Globus pallidus (tissue), 1 donor: Measurements from ENCODE around the gene KCNK18.

Experiments
- DNase-seq: peaks from one replicate; pipeline ENCODE4 v3.0.0-alpha.2; 2015; ENCODE audit warnings: low spot score

KCNK18 gene

DNA sequence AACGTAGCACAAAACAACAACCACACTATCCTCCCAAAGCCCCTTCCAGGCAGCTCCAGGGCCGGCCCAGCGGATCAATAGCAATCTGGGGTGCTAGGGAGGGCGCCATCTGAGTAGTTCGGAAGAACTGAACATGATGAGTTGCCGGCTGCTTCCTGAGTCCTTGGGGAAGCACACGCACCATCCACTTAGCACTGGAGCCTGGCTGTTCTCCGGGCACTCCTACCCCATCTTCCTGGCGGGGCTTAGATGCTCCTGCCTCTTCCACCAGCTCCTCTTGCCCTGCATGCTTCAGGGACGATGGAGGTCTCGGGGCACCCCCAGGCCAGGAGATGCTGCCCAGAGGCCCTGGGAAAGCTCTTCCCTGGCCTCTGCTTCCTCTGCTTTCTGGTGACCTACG, at the start of gene KCNK18:
Gene KCNK18, plus strand, starts transcription at position 301 of the 400 bp plus-strand sequence. Its CDS starts 0 bp downstream, at position 301.
- no peak for DNase-seq

DNA sequence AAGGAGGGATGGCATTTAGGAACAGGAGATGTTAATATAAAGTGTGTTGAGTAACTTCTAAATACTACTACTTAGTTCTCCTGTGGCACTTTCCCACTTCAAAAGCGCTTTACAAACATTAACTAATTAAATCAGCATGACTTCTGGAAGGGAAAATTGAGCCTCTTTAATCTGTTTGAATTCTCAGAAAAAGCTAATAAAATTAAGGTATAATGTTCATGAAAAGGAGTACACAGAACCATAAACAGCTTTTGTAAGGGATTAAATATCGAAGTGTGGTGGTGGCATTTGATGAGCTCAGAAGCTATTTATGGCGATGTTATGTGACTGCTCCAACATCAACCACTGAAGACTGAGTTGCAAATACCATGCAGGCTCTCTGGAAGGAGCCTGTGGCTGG, 49.0 kb upstream of the KCNK18 start:
- no peak for DNase-seq

DNA sequence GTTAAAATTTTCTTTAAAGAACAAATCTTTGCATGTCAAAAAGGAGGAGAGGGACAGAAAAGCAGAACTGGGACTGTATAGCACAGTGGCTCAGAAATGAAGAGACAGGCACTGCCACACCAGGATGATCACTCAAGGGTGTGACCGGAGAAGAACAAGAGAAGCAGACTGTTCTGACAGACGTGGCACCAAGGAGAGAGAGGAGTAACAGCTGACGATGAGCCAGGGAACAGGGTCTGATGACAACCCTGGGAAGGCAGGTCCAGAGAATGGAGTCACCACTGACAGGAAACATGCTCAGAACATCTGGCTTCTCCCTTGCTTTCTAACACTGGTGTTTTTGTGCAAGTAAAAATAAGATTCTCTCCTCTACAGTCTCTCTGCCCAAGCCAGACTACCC, 44.6 kb upstream of the KCNK18 start:
- no peak for DNase-seq

GRCh38 chr10:117158297-117158696, 39.0 kb upstream of the KCNK18 start:
- DNase-seq: no peak

DNA sequence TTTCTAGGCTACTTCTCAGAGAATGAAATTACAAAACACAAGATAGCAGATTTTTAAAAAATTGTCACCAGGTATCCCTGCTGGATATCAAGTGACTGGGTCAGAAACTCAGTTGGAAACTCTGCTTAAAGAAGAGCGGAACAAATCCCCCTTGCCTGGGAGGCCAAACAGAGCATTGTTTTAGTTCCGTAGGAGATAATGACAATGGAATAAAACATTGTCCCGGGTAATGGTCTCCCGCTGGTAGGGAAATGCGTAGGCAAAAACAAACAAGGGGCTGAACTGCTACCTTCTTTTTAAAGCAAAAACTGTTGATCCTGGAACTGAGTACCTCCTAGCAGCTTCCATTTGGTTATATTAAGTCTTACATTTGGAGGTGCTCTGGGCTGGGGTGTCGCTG, 37.9 kb upstream of the KCNK18 start:
- DNase-seq: no peak

DNA sequence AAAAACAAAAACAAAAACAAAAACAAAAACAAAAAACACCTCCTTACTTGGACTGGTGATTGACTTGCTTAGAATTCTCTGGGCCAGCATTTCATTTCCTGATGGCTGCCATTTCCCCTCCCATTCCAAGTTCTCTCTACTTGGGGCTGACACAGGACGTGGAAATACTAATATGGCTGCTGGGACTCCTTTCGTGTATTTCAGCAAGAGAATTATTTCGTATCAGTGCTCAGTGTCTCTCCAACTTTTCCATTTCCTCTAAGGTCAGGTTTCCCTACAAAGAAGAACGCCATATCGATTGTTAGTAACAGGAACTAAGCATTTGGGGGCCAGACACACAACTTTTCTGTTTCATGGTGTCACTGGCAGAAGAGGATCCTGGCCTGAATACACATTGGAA, 36.7 kb upstream of the KCNK18 start:
- no peak for DNase-seq

- no peak for DNase-seq
Measured at GRCh38 chr10:117161386-117162033, 35.8 kb upstream of the KCNK18 start.

DNA sequence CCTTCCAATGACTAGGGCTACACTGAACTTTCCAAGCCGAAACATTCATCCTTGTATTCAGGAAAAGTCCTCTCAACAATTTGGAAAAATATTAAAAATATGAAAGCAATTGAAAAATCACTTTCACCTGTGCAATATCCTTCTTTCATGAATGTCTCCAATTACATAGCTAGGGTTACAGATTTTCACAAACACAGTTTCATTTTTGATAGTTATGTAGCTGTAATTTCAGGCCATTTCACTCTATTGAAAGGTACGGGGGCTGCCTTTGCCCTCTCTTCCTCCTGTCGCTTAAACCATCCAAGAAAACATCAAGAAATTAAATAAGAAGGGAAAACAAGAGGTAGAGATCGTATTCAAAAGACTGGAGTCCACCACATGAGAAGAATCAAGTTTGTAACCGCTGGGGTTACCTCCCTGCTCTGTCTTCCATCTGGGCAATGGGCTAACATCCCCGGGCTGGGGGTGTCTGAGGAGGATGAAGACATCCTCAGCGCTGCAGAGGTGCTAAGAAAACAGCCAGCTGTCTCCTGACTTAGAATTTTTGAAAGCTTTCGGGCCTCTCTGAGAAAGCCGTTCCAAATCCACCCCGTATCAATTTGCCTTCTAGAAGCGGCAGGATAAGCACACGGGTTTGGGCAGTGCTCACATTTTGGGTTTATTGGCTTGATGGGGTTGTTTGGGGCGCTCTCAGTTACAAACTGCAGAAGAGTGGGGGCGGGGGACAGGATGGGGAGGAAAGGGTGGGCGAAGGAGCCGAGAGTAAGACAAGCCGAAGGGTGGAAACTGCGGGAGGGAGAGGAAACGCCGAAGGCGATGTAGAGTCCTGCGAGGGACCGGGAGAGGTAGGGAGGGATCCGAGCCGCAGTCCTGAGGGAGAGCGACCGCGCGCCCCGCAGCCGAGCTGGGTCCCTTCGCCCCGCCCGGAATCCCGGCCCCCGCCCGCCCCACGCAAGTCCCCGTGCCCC, 34.9 kb upstream of the KCNK18 start:
- DNase-seq: no peak

DNA sequence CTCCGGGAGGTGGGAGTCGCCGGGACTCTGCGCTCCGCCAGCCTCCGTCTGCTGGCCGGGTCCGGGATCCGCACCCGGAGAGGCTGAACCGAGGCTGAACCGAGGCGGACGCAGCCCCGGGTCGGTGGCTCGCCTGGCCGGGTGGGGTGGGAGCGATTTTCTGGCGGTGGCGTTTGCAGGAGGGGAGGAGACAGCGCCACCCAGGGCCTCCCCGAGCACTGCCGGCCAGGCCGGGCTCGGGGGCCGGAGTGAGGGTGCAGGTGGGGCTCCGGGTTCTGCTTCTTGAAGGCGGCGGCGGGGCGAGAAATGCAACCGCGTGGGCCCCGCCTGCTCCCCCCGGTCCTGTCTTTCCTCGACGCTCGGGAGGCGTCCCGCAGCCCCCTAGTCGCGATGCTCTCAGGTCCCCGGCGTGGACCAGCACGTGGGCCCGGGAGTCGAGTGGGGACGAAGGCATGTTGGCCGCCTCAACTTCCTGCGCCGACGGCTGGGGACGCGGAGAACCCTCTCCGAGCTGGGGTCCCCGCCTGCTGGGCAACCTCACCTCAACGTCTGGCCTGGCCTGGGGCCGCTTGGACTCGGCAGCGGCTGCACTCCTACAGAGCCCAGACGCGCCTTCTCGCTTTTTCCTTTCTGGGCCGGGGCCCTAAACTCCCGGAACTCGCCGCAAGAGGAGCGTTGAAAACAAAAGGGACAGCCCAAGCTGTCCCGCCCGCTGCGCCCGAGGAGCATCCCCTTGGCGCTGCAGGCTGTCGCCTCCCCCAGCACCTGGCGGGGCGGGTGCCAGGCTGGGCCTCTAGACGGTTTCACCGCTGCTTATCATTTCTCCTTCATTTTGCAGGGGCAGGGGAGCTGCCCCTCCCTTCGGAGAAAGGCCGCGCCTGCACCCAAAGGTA, 34.0 kb upstream of the KCNK18 start:
- DNase-seq: peak; percentile 53

DNA sequence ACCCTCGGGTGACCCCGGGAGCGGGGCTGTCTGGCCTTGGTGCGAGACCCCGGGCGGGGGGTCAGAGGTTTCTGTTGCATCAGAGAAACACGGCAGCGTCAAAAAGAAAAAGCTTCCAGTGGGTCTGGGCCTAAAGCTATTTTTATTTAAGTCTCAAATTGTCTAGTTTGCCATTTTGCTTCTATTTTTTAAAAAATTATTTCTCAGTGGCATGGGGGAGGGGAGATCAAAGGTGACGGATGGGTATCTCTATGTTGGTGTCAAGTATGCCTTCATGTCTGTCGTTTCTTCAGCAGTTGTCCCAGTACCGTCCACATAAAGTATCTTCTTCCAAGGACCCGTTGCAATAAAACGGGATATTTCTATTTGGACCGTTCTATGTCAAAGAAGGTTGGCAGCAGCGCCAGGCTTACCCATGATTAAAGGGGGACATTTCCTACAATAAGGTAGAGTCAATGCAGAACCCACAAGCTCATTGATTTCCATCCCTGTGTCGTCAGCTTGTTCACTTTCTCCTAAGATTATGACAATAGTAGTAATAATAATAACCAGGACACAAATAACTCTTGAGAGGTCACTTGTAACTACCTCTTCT, 33.2 kb upstream of the KCNK18 start:
- DNase-seq: no peak

- DNase-seq: no peak
Measured at GRCh38 chr10:117164592-117165537, 32.4 kb upstream of the KCNK18 start.

DNA sequence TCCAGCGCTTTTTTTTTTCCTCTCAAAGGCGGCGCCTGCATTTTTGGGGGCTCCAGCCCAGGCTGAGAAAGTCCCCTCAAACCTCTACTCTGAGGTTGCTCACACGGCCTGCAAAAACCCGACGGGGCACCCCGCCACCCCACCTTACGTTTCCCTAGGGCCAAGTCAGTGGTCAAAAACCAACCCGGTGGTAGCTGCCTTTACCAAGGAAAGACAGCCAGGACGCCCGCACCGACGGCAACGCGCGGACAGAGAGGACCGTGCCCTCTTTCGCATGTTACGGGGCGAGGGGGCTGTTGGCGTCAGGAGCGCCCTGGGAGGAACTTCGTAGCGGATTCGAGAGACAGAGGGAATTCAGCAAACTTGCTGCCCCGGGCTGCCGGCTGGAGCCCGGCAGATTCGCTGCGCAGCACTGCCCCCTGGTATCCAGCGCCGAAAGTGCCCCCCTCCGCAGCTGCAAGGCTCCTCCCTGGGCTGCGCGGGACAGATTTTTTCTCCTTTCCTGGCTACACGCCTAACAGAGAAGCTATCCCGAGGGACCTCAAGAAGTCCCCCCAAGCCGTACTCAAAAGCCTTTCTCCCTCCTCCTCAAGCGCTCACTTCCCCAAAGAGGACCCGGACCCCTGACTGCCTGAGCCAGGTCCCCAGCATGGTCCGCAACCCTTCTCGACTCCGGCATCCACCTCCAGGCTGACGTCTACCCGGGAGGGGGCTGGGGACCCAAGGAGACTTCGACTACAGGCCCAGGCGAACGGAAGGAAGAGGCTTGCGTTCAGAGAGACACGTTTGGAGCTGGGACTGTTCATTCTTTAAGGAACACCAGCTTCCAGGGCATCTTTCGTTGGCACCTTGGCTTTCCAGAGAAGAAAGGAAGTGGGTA, 31.5 kb upstream of the KCNK18 start:
- DNase-seq: peak; percentile 75

DNA sequence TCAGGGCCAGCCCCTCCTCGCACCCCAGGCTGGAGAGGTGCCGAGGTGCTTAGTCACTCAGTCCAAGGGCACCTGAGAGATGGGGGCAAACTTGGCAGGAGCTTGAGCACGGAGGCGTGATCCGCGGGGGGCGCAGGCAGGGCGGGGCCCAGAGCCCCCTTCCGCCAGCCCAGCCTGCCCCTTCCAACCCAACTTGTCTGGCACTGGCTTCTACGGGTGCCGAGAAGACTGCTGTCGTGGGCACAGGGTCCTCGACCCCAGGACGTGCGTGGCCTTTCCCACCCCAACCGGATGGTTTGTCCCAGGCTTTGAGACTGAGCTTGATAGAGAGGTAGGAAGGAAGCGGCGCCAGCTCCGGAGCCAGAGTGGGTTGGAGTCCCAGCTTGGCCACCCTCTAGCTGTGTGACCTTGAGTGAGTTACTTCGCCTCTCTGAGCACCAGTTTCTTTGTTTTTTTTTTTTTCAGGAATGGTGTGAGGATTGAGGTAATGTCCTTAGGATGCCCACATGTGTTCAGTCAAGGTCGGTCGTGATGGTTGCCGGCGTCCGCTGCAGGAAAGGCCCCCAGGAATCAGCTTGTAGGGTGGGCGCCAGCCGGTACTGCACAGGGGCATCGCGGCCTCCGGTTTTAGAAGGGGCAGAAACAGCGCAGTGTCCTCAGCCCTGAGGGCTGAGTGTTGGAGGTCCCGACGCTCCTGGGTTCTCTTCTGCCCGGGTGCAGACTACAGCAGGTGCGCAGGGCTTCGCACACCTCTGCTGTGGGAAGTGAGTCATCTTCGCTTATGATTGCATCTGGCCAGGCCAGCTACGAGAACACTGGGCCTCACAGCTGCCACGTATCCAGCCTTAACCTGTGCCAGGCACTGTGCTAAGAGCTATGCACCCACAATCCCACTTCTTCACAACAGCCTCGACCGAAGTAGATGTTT, 30.6 kb upstream of the KCNK18 start:
- no peak for DNase-seq

- DNase-seq: no peak
Measured at GRCh38 chr10:117167346-117167788, 29.9 kb upstream of the KCNK18 start.

- peak; percentile 67 for DNase-seq
Measured at GRCh38 chr10:117167789-117168674, 29.3 kb upstream of the KCNK18 start.

GRCh38 chr10:117168729-117169128, 28.6 kb upstream of the KCNK18 start:
- no peak for DNase-seq

GRCh38 chr10:117169480-117169879, 27.8 kb upstream of the KCNK18 start:
- no peak for DNase-seq
